ENCODE results near the gene AUTS2. TPM values are rescaled to one million over a fixed set of nuclear protein-coding genes. Genes with fewer than 3 reads are reported as not detected.

AUTS2 gene
- polyA plus RNA-seq, 1 donor (not counting 4 experiments of a cell fraction or from before 2014, with no cell fraction given): 4.7 TPM

- no peaks in the 10 kb centered on the region for H3K27me3 ChIP-seq (ENCODE audit: control insufficient read depth, extremely low read depth, insufficient read depth, low read length)
- no peaks in the 10 kb centered on the region for H3K36me3 ChIP-seq (ENCODE audit: control insufficient read depth in 2 of 2, extremely low read depth in 1 of 2, insufficient read depth in 2 of 2, low read length in 2 of 2)
- dilution Hi-C loops (cut with MboI; ENCODE audit: extremely low pct_ligation_motif_present, low sequenced_read_pairs): no loop called here
- DNase-seq (ENCODE audit: low read depth, low spot score): no peak
- H3K4me1 ChIP-seq (ENCODE audit: control insufficient read depth, extremely low read depth, insufficient read depth, low read length): no peaks in the 10 kb centered on the region
- H3K9me3 ChIP-seq (ENCODE audit: control insufficient read depth, low read depth, low read length): no peaks in the 10 kb centered on the region
- no peaks in the 10 kb centered on the region for H3K79me2 ChIP-seq (ENCODE audit: control insufficient read depth, insufficient read depth, low read length)
- no peaks in the 10 kb centered on the region for H3K9me1 ChIP-seq (ENCODE audit: control insufficient read depth, extremely low read depth, insufficient read depth, low read length)
- no peak overlapping the region for H3K27ac ChIP-seq (ENCODE audit: control insufficient read depth, insufficient read depth, low read length)
- H2AFZ ChIP-seq (ENCODE audit: control insufficient read depth, low read length): no peak overlapping the region
- FAIRE-seq: no peak
- H3K9ac ChIP-seq (ENCODE audit: control insufficient read depth, extremely low read depth, insufficient read depth, low read length): no peak overlapping the region
- TF ChIP-seq CTCF (optimal IDR thresholded peaks at IDR 0.05 in 1 of 3, IDR thresholded peaks at IDR 0.05 in 1 of 3, conservative IDR thresholded peaks at IDR 0.05 in 1 of 3; ENCODE audit: extremely low read depth in 1 of 3, insufficient read depth in 2 of 3, low read length in 3 of 3): no peak
- TF ChIP-seq EZH2 (IDR thresholded peaks at IDR 0.05; ENCODE audit: low read length): no peak
- H3K4me2 ChIP-seq (ENCODE audit: control insufficient read depth, extremely low read depth, insufficient read depth, low read depth, low read length): no peak overlapping the region
- no peaks in the 10 kb centered on the region for H4K20me1 ChIP-seq (ENCODE audit: control insufficient read depth, extremely low read depth, insufficient read depth, low read length)
- no peak overlapping the region for H3K4me3 ChIP-seq (ENCODE audit: control insufficient read depth in 2 of 3, extremely low read depth in 1 of 3, insufficient read depth in 2 of 3, low read depth in 1 of 3, low read length in 3 of 3)
Measured at GRCh38 chr7:69966766-69967591, 368.7 kb downstream of the AUTS2 start.

DNA sequence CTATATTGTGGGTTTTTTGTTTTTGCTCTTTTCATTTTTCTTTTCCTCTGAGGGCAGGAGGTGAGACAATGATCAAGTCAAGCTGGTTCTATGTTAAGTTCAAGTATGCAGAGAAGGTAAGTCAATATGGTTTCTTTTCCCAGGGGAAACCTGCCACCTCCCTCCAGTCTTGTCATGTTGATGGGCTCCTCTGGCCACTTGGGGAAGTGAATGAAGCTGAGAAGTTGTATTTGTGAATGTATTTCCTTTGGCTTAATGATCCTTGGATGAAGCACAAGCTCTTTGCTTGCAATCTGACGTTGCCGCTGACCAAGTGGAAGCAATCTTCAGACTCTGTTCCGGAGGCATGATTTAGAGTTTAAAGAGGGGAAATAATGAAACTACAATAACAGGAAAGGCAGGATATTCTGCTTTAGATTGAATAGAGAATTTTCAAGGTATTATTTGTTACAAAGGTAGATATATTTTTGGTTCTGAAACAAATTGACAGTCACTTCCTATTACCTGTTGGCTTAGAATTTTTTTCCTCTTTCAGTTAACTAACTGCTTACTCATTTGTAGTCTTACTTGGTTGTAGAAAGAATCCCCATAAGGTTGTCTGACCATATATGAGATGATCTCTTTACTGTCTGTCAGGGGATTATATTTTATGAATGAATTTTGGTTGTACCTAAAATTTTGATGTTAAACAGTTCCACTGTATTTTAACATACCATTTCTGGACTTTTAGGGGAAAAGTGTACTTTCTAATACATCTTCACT lies 369.6 kb downstream of the AUTS2 start:
- Histone ChIP-seq H3K9ac (ENCODE audit: control insufficient read depth, extremely low read depth, insufficient read depth, low read length) (no peak overlapping the region), H3K9me3 (ENCODE audit: control insufficient read depth, low read depth, low read length) (no peaks in the 10 kb centered on the region), H3K79me2 (ENCODE audit: control insufficient read depth, insufficient read depth, low read length) (no peaks in the 10 kb centered on the region), H3K27ac (ENCODE audit: control insufficient read depth, insufficient read depth, low read length) (no peak overlapping the region), H3K27me3 (ENCODE audit: control insufficient read depth, extremely low read depth, insufficient read depth, low read length) (no peaks in the 10 kb centered on the region), H4K20me1 (ENCODE audit: control insufficient read depth, extremely low read depth, insufficient read depth, low read length) (no peaks in the 10 kb centered on the region), H3K36me3 (ENCODE audit: control insufficient read depth in 2 of 2, extremely low read depth in 1 of 2, insufficient read depth in 2 of 2, low read length in 2 of 2) (no peaks in the 10 kb centered on the region), H3K9me1 (ENCODE audit: control insufficient read depth, extremely low read depth, insufficient read depth, low read length) (no peaks in the 10 kb centered on the region), H2AFZ (ENCODE audit: control insufficient read depth, low read length) (no peak overlapping the region), H3K4me2 (ENCODE audit: control insufficient read depth, extremely low read depth, insufficient read depth, low read depth, low read length) (no peak overlapping the region), H3K4me1 (ENCODE audit: control insufficient read depth, extremely low read depth, insufficient read depth, low read length) (no peaks in the 10 kb centered on the region), H3K4me3 (ENCODE audit: control insufficient read depth in 2 of 3, extremely low read depth in 1 of 3, insufficient read depth in 2 of 3, low read depth in 1 of 3, low read length in 3 of 3) (no peak overlapping the region)
- dilution Hi-C loops (cut with MboI; ENCODE audit: extremely low pct_ligation_motif_present, low sequenced_read_pairs): no loop called here
- no peak for TF ChIP-seq CTCF (optimal IDR thresholded peaks at IDR 0.05 in 1 of 3, IDR thresholded peaks at IDR 0.05 in 1 of 3, conservative IDR thresholded peaks at IDR 0.05 in 1 of 3; ENCODE audit: extremely low read depth in 1 of 3, insufficient read depth in 2 of 3, low read length in 3 of 3)
- no peak for TF ChIP-seq EZH2 (IDR thresholded peaks at IDR 0.05; ENCODE audit: low read length)
- no peak for DNase-seq (ENCODE audit: low read depth, low spot score)
- FAIRE-seq: no peak
